Stomach smooth muscle (tissue), 2 donors: ENCODE data around the gene PIM3.

Source experiments
- H3K27ac ChIP-seq: one replicate; pipeline ENCODE4 v1.7.0; 2013; ENCODE audit warnings: mild to moderate bottlenecking, low read length, inconsistent platforms
- H3K27me3 ChIP-seq, 2 donors: one replicate each; pipeline ENCODE4 v1.7.0; 2013; ENCODE audit warnings: low read length in 2 of 2; ENCODE audit not compliant: insufficient read depth in 2 of 2, control insufficient read depth in 1 of 2
- H3K36me3 ChIP-seq, 2 donors: one replicate each; pipeline ENCODE4 v1.7.0; 2013; ENCODE audit warnings: low read length in 2 of 2; ENCODE audit not compliant: control insufficient read depth in 2 of 2, insufficient read depth in 2 of 2
- H3K4me1 ChIP-seq: one replicate; pipeline ENCODE4 v1.7.0; 2013; ENCODE audit warnings: low read length; ENCODE audit not compliant: control insufficient read depth, insufficient read depth
- H3K4me3 ChIP-seq, 2 donors: one replicate each; pipeline ENCODE4 v1.7.0; 2013; ENCODE audit warnings: low read length in 2 of 2
- H3K9ac ChIP-seq, 2 donors: one replicate each; pipeline ENCODE4 v1.7.0; 2013; ENCODE audit warnings: low read length in 2 of 2, mild to moderate bottlenecking in 1 of 2
- H3K9me3 ChIP-seq, 2 donors: one replicate each; pipeline ENCODE4 v1.7.0; 2013; ENCODE audit warnings: low read length in 2 of 2; ENCODE audit not compliant: control insufficient read depth in 2 of 2
- donor health status: healthy.
- donor health status: Pancreatic carcinoma.

PIM3 gene

GRCh38 chr22:50001388-50002231, 41.0 kb downstream of the PIM3 start:
- H3K27me3 ChIP-seq: peaks cover 21 to 23% of the 10 kb centered on the region in 2 donors
- H3K36me3 ChIP-seq: no peaks in the 10 kb centered on the region
- no peak overlapping the region for H3K9ac ChIP-seq
- H3K4me3 ChIP-seq: no peak overlapping the region
- peaks cover 2% of the 10 kb centered on the region for H3K4me1 ChIP-seq
- H3K9me3 ChIP-seq: no peaks in the 10 kb centered on the region
- no peak overlapping the region for H3K27ac ChIP-seq

- peaks cover 2% of the 10 kb centered on the region for H3K4me1 ChIP-seq
- no peak overlapping the region for H3K4me3 ChIP-seq
- H3K36me3 ChIP-seq: no peaks in the 10 kb centered on the region
- H3K9me3 ChIP-seq: no peaks in the 10 kb centered on the region
- peaks cover 21 to 23% of the 10 kb centered on the region in 2 donors for H3K27me3 ChIP-seq
- H3K27ac ChIP-seq: no peak overlapping the region
- no peak overlapping the region for H3K9ac ChIP-seq
Measured at GRCh38 chr22:50002791-50003190, 42.2 kb downstream of the PIM3 start.

GRCh38 chr22:50004918-50005317, 44.3 kb downstream of the PIM3 start:
- Histone ChIP-seq H3K4me3 (no peak overlapping the region), H3K9me3 (no peaks in the 10 kb centered on the region), H3K9ac (no peak overlapping the region), H3K36me3 (no peaks in the 10 kb centered on the region), H3K27ac (no peak overlapping the region), H3K4me1 (no peaks in the 10 kb centered on the region), H3K27me3 (peaks cover 14 to 15% of the 10 kb centered on the region in 2 donors)

- H3K4me1 ChIP-seq: peaks cover 2% of the 10 kb centered on the region
- H3K9ac ChIP-seq: no peak overlapping the region
- H3K27ac ChIP-seq: no peak overlapping the region
- no peaks in the 10 kb centered on the region for H3K9me3 ChIP-seq
- no peak overlapping the region for H3K4me3 ChIP-seq
- H3K27me3 ChIP-seq: peaks cover 14 to 23% of the 10 kb centered on the region in 2 donors
- no peaks in the 10 kb centered on the region for H3K36me3 ChIP-seq
Measured at GRCh38 chr22:50007057-50007511, 46.5 kb downstream of the PIM3 start.

GRCh38 chr22:50008151-50009040, 47.8 kb downstream of the PIM3 start:
- Histone ChIP-seq H3K9ac (no peak overlapping the region), H3K4me3 (no peak overlapping the region), H3K36me3 (no peaks in the 10 kb centered on the region), H3K9me3 (no peaks in the 10 kb centered on the region), H3K27ac (no peak overlapping the region), H3K27me3 (peaks cover 22 to 35% of the 10 kb centered on the region in 2 donors), H3K4me1 (peaks cover 2% of the 10 kb centered on the region)

GRCh38 chr22:50009251-50009650, 48.7 kb downstream of the PIM3 start:
- H3K36me3 ChIP-seq: no peaks in the 10 kb centered on the region
- H3K9me3 ChIP-seq: no peaks in the 10 kb centered on the region
- no peak overlapping the region for H3K9ac ChIP-seq
- H3K27me3 ChIP-seq: peaks cover 27 to 43% of the 10 kb centered on the region in 2 donors
- peaks cover 2% of the 10 kb centered on the region for H3K4me1 ChIP-seq
- H3K27ac ChIP-seq: no peak overlapping the region
- no peak overlapping the region for H3K4me3 ChIP-seq

GRCh38 chr22:50009765-50010675, 49.4 kb downstream of the PIM3 start:
- no peak overlapping the region for H3K4me3 ChIP-seq
- H3K27me3 ChIP-seq: peaks cover 31 to 51% of the 10 kb centered on the region in 2 donors

GRCh38 chr22:50010676-50011446, 50.3 kb downstream of the PIM3 start:
- Histone ChIP-seq H3K27ac (no peak overlapping the region), H3K27me3 (peaks cover 32 to 56% of the 10 kb centered on the region in 2 donors), H3K4me3 (no peak overlapping the region), H3K9ac (no peak overlapping the region), H3K4me1 (peaks cover 6% of the 10 kb centered on the region), H3K36me3 (no peaks in the 10 kb centered on the region), H3K9me3 (no peaks in the 10 kb centered on the region)

More at GRCh38 chr22:50009765-50010675, 49.4 kb downstream of the PIM3 start:
- Histone ChIP-seq H3K9ac (no peak overlapping the region), H3K27ac (no peak overlapping the region), H3K4me1 (peaks cover 5% of the 10 kb centered on the region), H3K9me3 (no peaks in the 10 kb centered on the region), H3K36me3 (no peaks in the 10 kb centered on the region)

GRCh38 chr22:50011447-50012210, 51.1 kb downstream of the PIM3 start:
- Histone ChIP-seq H3K36me3 (no peaks in the 10 kb centered on the region), H3K9ac (no peak overlapping the region), H3K4me1 (peaks cover 6% of the 10 kb centered on the region), H3K4me3 (no peak overlapping the region), H3K27ac (no peak overlapping the region), H3K9me3 (no peaks in the 10 kb centered on the region), H3K27me3 (peaks cover 35 to 64% of the 10 kb centered on the region in 2 donors)
